Measurements from ENCODE around the gene PKP2. TPM values are rescaled to one million over a fixed set of nuclear protein-coding genes. Genes with fewer than 3 reads are reported as not detected.

The PKP2 gene
- total and polyA plus RNA-seq, 2 of the 8 experiments (the other 6 are each of a cell fraction or from before 2014, with no cell fraction given) = 9.6 to 44.8 TPM

DNA sequence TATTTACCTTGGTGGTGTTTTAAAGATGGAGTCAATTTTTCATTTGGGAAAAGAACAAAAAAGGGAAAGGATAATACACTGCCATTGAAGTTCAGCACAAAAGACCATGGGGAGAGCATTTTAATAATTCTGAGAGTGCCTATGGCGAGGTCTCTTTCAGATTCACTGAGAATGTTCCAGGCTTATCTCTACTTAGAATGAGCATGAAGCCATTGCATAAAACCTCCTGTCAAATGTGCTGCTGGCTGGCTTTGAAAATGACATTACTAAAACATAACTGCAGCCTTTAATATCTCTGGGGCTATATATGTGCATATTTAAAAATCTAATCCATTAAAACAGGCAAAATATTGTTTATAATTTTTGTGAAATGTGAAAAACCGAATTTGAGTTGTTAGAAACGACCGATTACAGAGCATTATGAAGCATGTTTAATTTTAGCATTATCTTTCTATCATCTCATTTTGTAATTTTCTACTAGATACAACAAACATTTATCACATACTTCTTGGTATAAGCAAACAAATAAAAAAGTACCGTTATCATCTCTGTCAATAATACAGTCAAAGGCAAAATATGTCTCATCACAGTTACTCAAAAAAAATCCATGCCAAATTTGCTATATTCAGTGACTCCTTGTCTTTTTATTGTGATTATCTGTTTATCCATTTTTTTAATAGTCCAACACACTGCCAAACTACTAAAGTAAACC lies 95.2 kb downstream of the PKP2 start:
- Histone ChIP-seq H2AFZ (ENCODE audit: low read length) (no peak overlapping the region), H3K27ac (ENCODE audit: low read depth, low read length) (no peak overlapping the region), H4K8ac (ENCODE audit: extremely low read depth, insufficient read depth, low read length) (no peak overlapping the region), H4K91ac (replicated peaks; ENCODE audit: insufficient read length, low read length) (no peak overlapping the region), H3K4me2 (ENCODE audit: insufficient read depth in 1 of 2, low read depth in 2 of 2, low read length in 2 of 2) (no peak overlapping the region), H2BK5ac (ENCODE audit: low read depth, low read length) (no peak overlapping the region), H2AK5ac (ENCODE audit: low read depth, low read length) (no peak overlapping the region), H3K4ac (replicated peaks; ENCODE audit: insufficient read length, low read depth, low read length) (no peak overlapping the region), H4K20me1 (replicated peaks in 1 of 2; ENCODE audit: control insufficient read depth in 1 of 2, insufficient read depth in 2 of 2, low read length in 2 of 2) (no peaks in the 10 kb centered on the region), H3K4me3 (ENCODE audit: extremely low read depth in 1 of 4, insufficient read depth in 2 of 4, low read depth in 3 of 4, low read length in 4 of 4) (no peak overlapping the region), H3K23me2 (ENCODE audit: low read depth, low read length) (no peaks in the 10 kb centered on the region; the same call in 1 of the 2 replicates), H3K18ac (ENCODE audit: extremely low read depth, low read length) (no peak overlapping the region), H3K36me3 (ENCODE audit: control insufficient read depth in 2 of 4, insufficient read depth in 4 of 4, low read length in 3 of 4) (peaks cover 0 to 8% (median 0%) of the 10 kb centered on the region in 4 experiments; a peak in 5 of 8 replicates), H4K5ac (ENCODE audit: insufficient read length, low read depth, low read length) (no peak overlapping the region), H2BK20ac (ENCODE audit: low read length) (no peak overlapping the region), H3K27me3 (replicated peaks in 1 of 4; ENCODE audit: control insufficient read depth in 3 of 4, extremely low read depth in 1 of 4, insufficient read depth in 3 of 4, low read length in 3 of 4) (no peaks in the 10 kb centered on the region), H3K14ac (ENCODE audit: insufficient read length) (no peak overlapping the region), H2BK12ac (ENCODE audit: low read depth, low read length) (no peak overlapping the region), H3K56ac (replicated peaks; ENCODE audit: insufficient read length, low read depth, low read length) (no peak overlapping the region), H2BK120ac (replicated peaks; ENCODE audit: low read depth, low read length) (no peak overlapping the region), H3K79me2 (ENCODE audit: control insufficient read depth in 1 of 2, insufficient read depth in 2 of 2, low read length in 2 of 2) (no peaks in the 10 kb centered on the region), H3K79me1 (ENCODE audit: low read depth, low read length) (no peaks in the 10 kb centered on the region), H3K9ac (replicated peaks in 1 of 4; ENCODE audit: extremely low read depth in 1 of 4, low read depth in 3 of 4, low read length in 3 of 4) (no peak overlapping the region), H3K9me3 (ENCODE audit: insufficient read depth in 2 of 2, low read depth in 1 of 2, low read length in 1 of 2) (no peaks in the 10 kb centered on the region), H3K23ac (ENCODE audit: insufficient read length) (no peak overlapping the region), H2BK15ac (ENCODE audit: low read length) (no peak overlapping the region), H3K4me1 (replicated peaks in 1 of 4; ENCODE audit: control insufficient read depth in 3 of 4, insufficient read depth in 4 of 4, low read length in 3 of 4) (no peaks in the 10 kb centered on the region)
- ChIA-PET POLR2A (ENCODE audit: partially characterized antibody) (no interaction called here), CTCF (ENCODE audit: partially characterized antibody) (no interaction called here)
- 94% methylated on average over 5 of the region's 5 CpGs; no CpG with 5 or more reads in 1 of the 2 experiments for WGBS, 2 experiments (ENCODE audit: extremely low coverage in 1 of 2, insufficient coverage in 1 of 2, insufficient read length in 1 of 2, insufficient replicate concordance in 2 of 2, low coverage in 1 of 2, low lambda C conversion rate in 2 of 2, missing lambda C conversion rate in 1 of 2)
- FAIRE-seq (no peak), DNase-seq (ENCODE audit: low read depth in 1 of 2, low spot score in 2 of 2) (no peak)
- TF ChIP-seq TBP (IDR thresholded peaks at IDR 0.05; ENCODE audit: low read depth, low read length) (no peak), EGR1 (IDR thresholded peaks at IDR 0.05; ENCODE audit: borderline replicate concordance, low read depth, low read length) (no peak), JUN (IDR thresholded peaks at IDR 0.05; ENCODE audit: low read depth, low read length) (no peak), CTBP2 (IDR thresholded peaks at IDR 0.05; ENCODE audit: borderline replicate concordance, insufficient read depth, insufficient read length, low read length) (no peak), ASH2L (IDR thresholded peaks at IDR 0.05; ENCODE audit: low read length) (no peak), HDAC6 (IDR thresholded peaks at IDR 0.05; ENCODE audit: low read depth, low read length) (no peak), POLR2AphosphoS5 (IDR thresholded peaks at IDR 0.05; ENCODE audit: low read depth, low read length) (no peak), GABPA (IDR thresholded peaks at IDR 0.05; ENCODE audit: borderline replicate concordance, insufficient read depth, low read length) (no peak), KDM5A (IDR thresholded peaks at IDR 0.05; ENCODE audit: low read length) (no peak), FOSL1 (IDR thresholded peaks at IDR 0.05; ENCODE audit: insufficient read depth, low read depth, low read length) (no peak)
- TF ChIP-seq, protein P1, sequence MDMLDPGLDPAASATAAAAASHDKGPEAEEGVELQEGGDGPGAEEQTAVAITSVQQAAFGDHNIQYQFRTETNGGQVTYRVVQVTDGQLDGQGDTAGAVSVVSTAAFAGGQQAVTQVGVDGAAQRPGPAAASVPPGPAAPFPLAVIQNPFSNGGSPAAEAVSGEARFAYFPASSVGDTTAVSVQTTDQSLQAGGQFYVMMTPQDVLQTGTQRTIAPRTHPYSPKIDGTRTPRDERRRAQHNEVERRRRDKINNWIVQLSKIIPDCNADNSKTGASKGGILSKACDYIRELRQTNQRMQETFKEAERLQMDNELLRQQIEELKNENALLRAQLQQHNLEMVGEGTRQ (IDR thresholded peaks at IDR 0.05; ENCODE audit: low read length) = no peak
